ENCODE measurements around the gene OBSCN. TPM values are rescaled to one million over a fixed set of nuclear protein-coding genes. Genes with fewer than 3 reads are reported as not detected.
"Not testable (repeated sequence)": the region's sequence is repeated elsewhere in the genome, so short reads cannot be mapped to it uniquely, and the experiment has no call there.

Gene OBSCN
- total and polyA plus RNA-seq, 4 donors: 0.54 to 5.6 (median 2.7) TPM

GRCh38 chr1:228226141-228226874 is 18.5 kb downstream of the OBSCN start:
- no peaks in the 10 kb centered on the region for H3K36me3 ChIP-seq (ENCODE audit: control insufficient read depth in 4 of 4, insufficient read depth in 3 of 4, low read depth in 1 of 4, low read length in 3 of 4)
- no peaks in the 10 kb centered on the region for H3K4me1 ChIP-seq (ENCODE audit: control insufficient read depth in 4 of 4, insufficient read depth in 4 of 4, low read length in 3 of 4)
- no peak overlapping the region for H3K27ac ChIP-seq (ENCODE audit: low read depth in 1 of 2, low read length in 2 of 2)
- no peak overlapping the region for H3K9ac ChIP-seq (ENCODE audit: low read depth in 1 of 2, low read length in 2 of 2)
- no peak overlapping the region for H3K4me3 ChIP-seq (ENCODE audit: low read depth in 1 of 3, low read length in 3 of 3)
- peaks cover 0 to 11% (median 5%) of the 10 kb centered on the region in 4 donors for H3K9me3 ChIP-seq (ENCODE audit: control insufficient read depth in 4 of 4, low read length in 3 of 4)
- no peak for DNase-seq (ENCODE audit: low spot score)
- H3K27me3 ChIP-seq (ENCODE audit: control insufficient read depth in 4 of 4, insufficient read depth in 4 of 4, low read length in 3 of 4): no peaks in the 10 kb centered on the region
- no peak for TF ChIP-seq HNF4G (IDR thresholded peaks at IDR 0.05)
- no peak for TF ChIP-seq FOXA1 (IDR thresholded peaks at IDR 0.05)
- no peak for TF ChIP-seq CTCF (IDR thresholded peaks at IDR 0.05; ENCODE audit: low read depth, low read length, missing input control)
- no peak for TF ChIP-seq ATF3 (IDR thresholded peaks at IDR 0.05)
- TF ChIP-seq RAD21 (IDR thresholded peaks at IDR 0.05): no peak
- TF ChIP-seq ZBTB33 (IDR thresholded peaks at IDR 0.05): no peak
- WGBS: 95% methylated on average over 7 of the region's 7 CpGs

- H3K27me3 ChIP-seq (ENCODE audit: control insufficient read depth in 4 of 4, insufficient read depth in 4 of 4, low read length in 3 of 4): no peaks in the 10 kb centered on the region
- H3K4me3 ChIP-seq (ENCODE audit: low read depth in 1 of 3, low read length in 3 of 3): no peak overlapping the region
- H3K4me1 ChIP-seq (ENCODE audit: control insufficient read depth in 4 of 4, insufficient read depth in 4 of 4, low read length in 3 of 4): no peaks in the 10 kb centered on the region
- DNase-seq (ENCODE audit: low spot score): no peak
- no peak overlapping the region for H3K9ac ChIP-seq (ENCODE audit: low read depth in 1 of 2, low read length in 2 of 2)
- peaks cover 0 to 11% (median 5%) of the 10 kb centered on the region in 4 donors for H3K9me3 ChIP-seq (ENCODE audit: control insufficient read depth in 4 of 4, low read length in 3 of 4)
- H3K36me3 ChIP-seq (ENCODE audit: control insufficient read depth in 4 of 4, insufficient read depth in 3 of 4, low read depth in 1 of 4, low read length in 3 of 4): no peaks in the 10 kb centered on the region
- no peak overlapping the region for H3K27ac ChIP-seq (ENCODE audit: low read depth in 1 of 2, low read length in 2 of 2)
- no peak for TF ChIP-seq RXRA (IDR thresholded peaks at IDR 0.05)
- no peak for TF ChIP-seq REST (IDR thresholded peaks at IDR 0.05)
- no peak for TF ChIP-seq JUND (IDR thresholded peaks at IDR 0.05)
- TF ChIP-seq FOXA1 (IDR thresholded peaks at IDR 0.05): no peak
- TF ChIP-seq GABPA (IDR thresholded peaks at IDR 0.05 in 1 of 2, conservative IDR thresholded peaks at IDR 0.05 in 1 of 2): no peak
- no peak for TF ChIP-seq YY1 (IDR thresholded peaks at IDR 0.05)
- TF ChIP-seq ATF3 (IDR thresholded peaks at IDR 0.05): no peak
- WGBS: 52% methylated on average over 10 of the region's 10 CpGs
Observed at GRCh38 chr1:228226956-228227791, 19.3 kb downstream of the OBSCN start.

GRCh38 chr1:228228147-228228546 is 20.3 kb downstream of the OBSCN start:
- H3K4me3 ChIP-seq (ENCODE audit: low read depth in 1 of 3, low read length in 3 of 3); H3K9ac ChIP-seq (ENCODE audit: low read depth in 1 of 2, low read length in 2 of 2); H3K27ac ChIP-seq (ENCODE audit: low read depth in 1 of 2, low read length in 2 of 2); H3K27me3 ChIP-seq (ENCODE audit: control insufficient read depth in 4 of 4, insufficient read depth in 4 of 4, low read length in 3 of 4); H3K4me1 ChIP-seq (ENCODE audit: control insufficient read depth in 4 of 4, insufficient read depth in 4 of 4, low read length in 3 of 4); H3K36me3 ChIP-seq (ENCODE audit: control insufficient read depth in 4 of 4, insufficient read depth in 3 of 4, low read depth in 1 of 4, low read length in 3 of 4); DNase-seq (ENCODE audit: low spot score): not testable (repeated sequence)
- H3K9me3 ChIP-seq (ENCODE audit: control insufficient read depth in 4 of 4, low read length in 3 of 4): peaks cover 0 to 18% (median 7%) of the 10 kb centered on the region in 4 donors
- WGBS: 94% methylated on average over 5 of the region's 5 CpGs
